Measurements from ENCODE around the gene VWA5B2.

The VWA5B2 gene

GRCh38 chr3:184236033-184236410 is 6.6 kb downstream of the VWA5B2 start:
- TF ChIP-seq CTCF (IDR thresholded peaks at IDR 0.05; ENCODE audit: insufficient read depth, missing control alignments) = no peak
- FAIRE-seq (no peak), DNase-seq (ENCODE audit: insufficient read length, low spot score) (peak; percentile 5)

- DNase-seq (ENCODE audit: insufficient read length, low spot score) (peak; percentile 10), FAIRE-seq (no peak)
- no peak for TF ChIP-seq CTCF (IDR thresholded peaks at IDR 0.05; ENCODE audit: insufficient read depth, missing control alignments)
Observed at GRCh38 chr3:184236636-184237035, 7.3 kb downstream of the VWA5B2 start.

- no peak for TF ChIP-seq CTCF (IDR thresholded peaks at IDR 0.05; ENCODE audit: insufficient read depth, missing control alignments)
- FAIRE-seq (no peak), DNase-seq (ENCODE audit: insufficient read length, low spot score) (peak; percentile 7)
Observed at GRCh38 chr3:184237211-184237610, 7.8 kb downstream of the VWA5B2 start.

GRCh38 chr3:184237807-184238206 is 8.4 kb downstream of the VWA5B2 start:
- FAIRE-seq (no peak), DNase-seq (ENCODE audit: insufficient read length, low spot score) (peak; percentile 3)
- TF ChIP-seq CTCF (IDR thresholded peaks at IDR 0.05; ENCODE audit: insufficient read depth, missing control alignments) = no peak

- TF ChIP-seq CTCF (IDR thresholded peaks at IDR 0.05; ENCODE audit: insufficient read depth, missing control alignments) = no peak
- FAIRE-seq = no peak
- DNase-seq (ENCODE audit: insufficient read length, low spot score) = peak; percentile 14
Observed at GRCh38 chr3:184238246-184238818, 8.9 kb downstream of the VWA5B2 start.

- no peak for TF ChIP-seq CTCF (IDR thresholded peaks at IDR 0.05; ENCODE audit: insufficient read depth, missing control alignments)
- DNase-seq (ENCODE audit: insufficient read length, low spot score) (no peak), FAIRE-seq (no peak)
Observed at GRCh38 chr3:184239221-184239620, 9.8 kb downstream of the VWA5B2 start.

- FAIRE-seq (no peak), DNase-seq (ENCODE audit: insufficient read length, low spot score) (peak; percentile 10)
- TF ChIP-seq CTCF (IDR thresholded peaks at IDR 0.05; ENCODE audit: insufficient read depth, missing control alignments) = no peak
Observed at GRCh38 chr3:184239708-184240107, 10.3 kb downstream of the VWA5B2 start.
